ENCODE data around the gene RPS6KA1.
A peak's percentile ranks its signal among the peaks of the same experiment; 100 is the strongest.

RPS6KA1 gene

DNA sequence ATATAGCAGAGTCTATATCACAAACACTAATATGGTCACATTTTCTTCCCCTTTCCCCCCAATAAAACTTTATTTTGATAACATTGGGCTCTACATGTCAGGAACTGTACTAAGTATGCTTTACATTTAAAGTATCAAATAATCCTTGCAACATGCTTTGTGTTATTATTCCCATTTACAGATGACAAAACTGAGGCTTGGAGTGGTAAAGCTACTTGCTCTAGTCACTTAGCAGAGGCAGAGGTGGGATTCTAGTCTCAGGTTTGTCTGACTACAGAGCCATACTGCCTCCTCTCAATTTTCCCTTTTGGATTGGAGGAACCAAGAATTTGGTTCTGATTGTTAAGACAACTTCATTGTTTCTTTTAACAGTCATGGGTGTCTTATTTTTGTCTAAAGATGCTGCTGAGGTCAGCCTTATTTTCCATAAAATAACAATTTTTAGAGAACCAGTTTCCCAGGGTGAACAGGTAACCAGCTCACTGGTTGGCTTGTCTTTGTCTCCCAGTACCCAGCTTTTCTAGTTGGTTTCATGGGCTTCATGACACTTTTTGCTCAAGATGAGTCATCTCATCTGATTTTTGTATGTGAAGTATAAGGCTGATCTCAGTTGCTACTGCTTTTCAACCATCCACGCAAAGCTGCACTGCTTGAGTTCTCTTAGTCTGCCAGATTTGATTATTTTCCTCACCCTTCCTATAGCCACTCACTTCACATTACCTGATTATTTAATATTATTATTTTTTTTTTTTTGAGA, 85.3 kb downstream of the RPS6KA1 start:
- H3K36me3 Mint-ChIP-seq (ENCODE audit: low read depth), result no peaks in the 10 kb centered on the region
- no peak overlapping the region for H3K4me3 Mint-ChIP-seq
- no peak overlapping the region for H3K27ac Mint-ChIP-seq
- no peak for TF ChIP-seq CTCF (IDR thresholded peaks at IDR 0.05; ENCODE audit: unreplicated experiment in 3 of 3)
- H3K9me3 Mint-ChIP-seq, result no peaks in the 10 kb centered on the region
- H3K27me3 Mint-ChIP-seq (ENCODE audit: low read depth), result peaks cover 4% of the 10 kb centered on the region
- peaks cover 16% of the 10 kb centered on the region for H3K4me1 Mint-ChIP-seq

- H3K27ac Mint-ChIP-seq, result peak overlapping the region in 1 of 3 experiments; percentile 23
- peaks cover 1% of the 10 kb centered on the region for H3K27me3 Mint-ChIP-seq (ENCODE audit: low read depth)
- H3K36me3 Mint-ChIP-seq (ENCODE audit: low read depth), result no peaks in the 10 kb centered on the region
- peaks cover 22% of the 10 kb centered on the region for H3K4me1 Mint-ChIP-seq
- no peaks in the 10 kb centered on the region for H3K9me3 Mint-ChIP-seq
- H3K4me3 Mint-ChIP-seq, result no peak overlapping the region
- no peak for TF ChIP-seq CTCF (IDR thresholded peaks at IDR 0.05; ENCODE audit: unreplicated experiment in 3 of 3)
Observed at GRCh38 chr1:26616881-26617280, 87.3 kb downstream of the RPS6KA1 start.

- Mint-ChIP-seq H3K4me1 (peaks cover 22% of the 10 kb centered on the region), H3K4me3 (peak overlapping the region; percentile 40 to 82 (median 53)), H3K27ac (peak overlapping the region; percentile 98 to 100 (median 100)), H3K9me3 (no peaks in the 10 kb centered on the region), H3K36me3 (ENCODE audit: low read depth) (no peaks in the 10 kb centered on the region), H3K27me3 (ENCODE audit: low read depth) (no peaks in the 10 kb centered on the region)
- TF ChIP-seq CTCF (IDR thresholded peaks at IDR 0.05; ENCODE audit: unreplicated experiment in 3 of 3), result no peak
Observed at GRCh38 chr1:26618561-26618960, 89.0 kb downstream of the RPS6KA1 start.
